NCI-H128 (cell line): ENCODE measurements around the gene USP21.

Experiments
- DNase-seq: peaks from one replicate; lab custom pipeline; 2025; ENCODE audit not compliant: unreplicated experiment; lab: John Stamatoyannopoulos, UW

USP21 gene

GRCh38 chr1:161133220-161133740 is 26.0 kb upstream of the USP21 start:
- no peak for DNase-seq

- no peak for DNase-seq
These were observed 21.4 kb upstream of the USP21 start for GRCh38 chr1:161137881-161138280.

- DNase-seq: no peak
These were observed 20.9 kb upstream of the USP21 start for GRCh38 chr1:161138431-161138830.

GRCh38 chr1:161139766-161140165 is 19.5 kb upstream of the USP21 start:
- DNase-seq: peak; percentile 12

- DNase-seq: no peak
These were observed 18.4 kb upstream of the USP21 start for GRCh38 chr1:161140755-161141400.

- DNase-seq: no peak
These were observed 13.5 kb upstream of the USP21 start for GRCh38 chr1:161145832-161146231.

- no peak for DNase-seq
These were observed 6.1 kb upstream of the USP21 start for GRCh38 chr1:161153176-161153575.

DNA sequence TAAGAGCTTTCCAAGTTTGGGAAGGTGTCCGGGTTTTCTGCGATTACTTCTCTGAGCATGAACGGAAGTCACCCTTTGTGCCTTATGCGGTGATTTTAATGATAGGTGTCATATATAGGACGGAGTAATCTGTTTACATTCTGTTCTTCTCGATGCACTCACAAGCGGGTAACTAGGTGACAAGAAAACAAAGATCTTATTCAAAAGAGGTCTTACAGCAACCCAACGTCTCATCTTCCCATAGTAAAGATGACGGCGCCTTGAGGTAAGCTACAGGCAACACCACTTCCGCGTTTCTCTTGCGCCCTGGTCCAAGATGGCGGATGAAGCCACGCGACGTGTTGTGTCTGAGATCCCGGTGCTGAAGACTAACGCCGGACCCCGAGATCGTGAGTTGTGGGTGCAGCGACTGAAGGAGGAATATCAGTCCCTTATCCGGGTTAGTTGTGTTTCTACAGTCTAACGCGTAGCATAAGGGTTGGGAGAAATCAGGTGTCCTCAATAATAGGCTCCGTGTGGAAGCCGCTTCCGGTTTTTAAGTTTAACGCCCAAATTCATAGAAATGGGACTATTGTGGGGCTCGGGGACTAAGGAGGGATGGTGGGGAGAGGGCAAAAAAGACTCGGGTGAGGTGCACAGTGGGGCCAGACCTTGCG is 5.5 kb upstream of the USP21 start, which contains the start of gene UFC1:
Gene UFC1, plus strand, starts transcription at position 297 of the 656 bp plus-strand sequence. Its CDS starts 20 bp downstream, at position 317.
- peak; percentile 73 for DNase-seq

DNA sequence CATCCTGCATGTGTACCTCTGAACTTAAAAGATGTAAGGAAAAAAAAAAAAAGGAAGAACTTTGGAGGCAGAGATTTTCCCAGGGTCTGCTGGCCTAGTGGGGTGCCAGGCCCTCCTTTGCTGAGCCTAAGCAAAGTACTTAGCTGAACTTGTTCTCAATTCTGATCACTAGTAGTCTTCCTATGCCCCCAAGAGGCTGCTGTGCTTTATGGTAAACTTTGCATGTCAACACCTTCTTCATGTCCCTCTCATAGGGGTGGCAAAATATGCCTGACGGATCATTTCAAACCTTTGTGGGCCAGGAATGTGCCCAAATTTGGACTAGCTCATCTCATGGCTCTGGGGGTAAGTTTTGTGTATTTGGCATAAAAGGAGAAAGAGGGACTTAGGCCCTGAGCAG is 1.4 kb upstream of the USP21 start:
- DNase-seq: no peak

- no peak for DNase-seq
These were observed 837 bp upstream of the USP21 start for GRCh38 chr1:161158316-161159010.

DNA sequence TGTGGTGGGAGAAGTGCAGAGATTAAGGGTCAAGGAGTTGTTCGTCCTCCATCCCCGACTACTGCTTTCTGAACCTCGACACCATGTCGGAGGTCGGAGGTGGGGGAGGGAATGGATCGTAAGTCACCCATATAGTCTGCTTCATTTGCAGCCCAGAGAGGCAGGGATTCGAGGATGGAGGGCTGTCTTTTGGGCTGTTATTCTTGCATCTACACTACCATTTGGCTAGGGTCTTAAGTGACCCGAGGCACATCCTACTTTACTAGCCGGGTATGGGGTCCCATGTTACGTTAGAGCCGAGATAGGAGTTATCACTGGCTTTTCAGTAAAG is 578 bp downstream of the USP21 start:
- DNase-seq: no peak

DNA sequence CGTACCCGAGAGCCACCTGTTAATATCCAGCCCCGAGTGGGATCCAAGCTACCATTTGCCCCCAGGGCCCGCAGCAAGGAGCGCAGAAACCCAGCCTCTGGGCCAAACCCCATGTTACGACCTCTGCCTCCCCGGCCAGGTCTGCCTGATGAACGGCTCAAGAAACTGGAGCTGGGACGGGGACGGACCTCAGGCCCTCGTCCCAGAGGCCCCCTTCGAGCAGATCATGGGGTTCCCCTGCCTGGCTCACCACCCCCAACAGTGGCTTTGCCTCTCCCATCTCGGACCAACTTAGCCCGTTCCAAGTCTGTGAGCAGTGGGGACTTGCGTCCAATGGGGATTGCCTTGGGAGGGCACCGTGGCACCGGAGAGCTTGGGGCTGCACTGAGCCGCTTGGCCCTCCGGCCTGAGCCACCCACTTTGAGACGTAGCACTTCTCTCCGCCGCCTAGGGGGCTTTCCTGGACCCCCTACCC is 1.4 kb downstream of the USP21 start:
- DNase-seq: no peak

DNA sequence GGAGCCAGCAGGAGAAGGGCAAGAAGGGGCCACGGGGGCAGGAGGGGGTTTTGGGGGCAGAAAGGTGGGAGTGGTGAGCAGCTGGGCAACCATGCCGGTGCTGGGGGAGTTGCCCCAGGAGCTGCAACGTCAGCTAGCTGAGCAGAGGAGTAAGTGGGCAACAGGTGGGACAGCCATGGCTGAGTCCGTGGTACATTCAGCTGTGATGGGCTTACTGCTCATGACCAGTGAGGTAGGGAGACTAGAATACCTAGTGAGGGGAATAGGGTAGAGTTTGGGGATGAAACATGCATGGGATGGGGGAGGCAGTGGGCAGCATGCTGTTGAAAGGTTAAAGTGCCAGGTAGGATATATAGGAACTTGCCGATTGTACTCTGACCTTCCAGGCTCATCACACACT is 2.4 kb downstream of the USP21 start:
- DNase-seq: no peak

- DNase-seq: no peak
These were observed 2.8 kb downstream of the USP21 start for GRCh38 chr1:161162052-161162451.

- no peak for DNase-seq
These were observed 3.5 kb downstream of the USP21 start for GRCh38 chr1:161162806-161163205.

GRCh38 chr1:161163793-161164192 is 4.5 kb downstream of the USP21 start:
- DNase-seq: no peak

GRCh38 chr1:161164901-161165610 is 5.8 kb downstream of the USP21 start:
- no peak for DNase-seq

DNA sequence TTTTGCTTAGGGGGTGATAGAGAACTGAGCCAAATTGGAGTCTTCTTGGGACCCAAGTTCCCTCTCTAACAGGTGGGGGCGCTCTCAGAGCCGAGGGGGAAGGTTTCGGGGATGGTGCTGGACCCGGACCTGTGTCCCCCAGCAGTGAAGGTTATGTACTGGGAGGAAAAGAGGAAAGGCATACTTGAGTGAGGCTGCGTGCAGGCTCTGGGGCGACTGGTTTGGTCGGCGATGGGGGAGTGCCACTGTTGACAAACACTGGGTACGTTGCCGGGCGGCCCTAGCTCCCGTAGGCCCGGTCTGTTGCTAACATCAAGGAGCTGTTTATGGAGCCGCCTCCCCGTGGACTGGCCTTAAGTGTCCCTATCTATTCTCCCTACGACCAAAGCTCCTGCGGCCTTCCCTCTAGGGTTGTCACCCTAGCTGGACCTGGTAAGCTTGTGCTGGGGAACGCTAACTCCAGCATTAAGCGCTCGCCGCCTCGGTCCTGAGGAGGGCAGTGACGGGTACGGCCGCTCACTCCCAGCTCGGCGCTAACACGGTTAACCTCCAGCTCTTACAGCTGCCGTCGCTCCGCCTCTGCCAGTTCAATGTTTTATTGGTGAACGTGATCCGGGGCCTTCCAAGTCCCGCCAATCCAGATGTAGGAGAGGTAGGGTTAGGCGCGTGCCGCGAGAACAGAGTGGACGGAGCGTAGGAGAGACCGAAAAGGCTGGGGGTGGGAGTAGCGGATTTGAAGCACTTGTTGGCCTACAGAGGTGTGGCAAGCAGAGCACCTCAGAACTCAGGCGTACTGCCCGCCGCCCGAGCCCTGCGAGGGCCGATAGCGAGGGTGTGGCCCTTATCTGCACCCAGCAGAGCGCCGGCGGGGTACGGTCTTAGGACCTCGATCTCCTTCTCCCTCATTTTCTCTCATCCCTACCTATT is 6.7 kb downstream of the USP21 start, which contains the start of gene PPOX:
Gene PPOX, plus strand, starts transcription at position 685 of the 927 bp plus-strand sequence. CDS start 422 bp downstream, outside the sequence.
- peak; percentile 94 for DNase-seq

DNA sequence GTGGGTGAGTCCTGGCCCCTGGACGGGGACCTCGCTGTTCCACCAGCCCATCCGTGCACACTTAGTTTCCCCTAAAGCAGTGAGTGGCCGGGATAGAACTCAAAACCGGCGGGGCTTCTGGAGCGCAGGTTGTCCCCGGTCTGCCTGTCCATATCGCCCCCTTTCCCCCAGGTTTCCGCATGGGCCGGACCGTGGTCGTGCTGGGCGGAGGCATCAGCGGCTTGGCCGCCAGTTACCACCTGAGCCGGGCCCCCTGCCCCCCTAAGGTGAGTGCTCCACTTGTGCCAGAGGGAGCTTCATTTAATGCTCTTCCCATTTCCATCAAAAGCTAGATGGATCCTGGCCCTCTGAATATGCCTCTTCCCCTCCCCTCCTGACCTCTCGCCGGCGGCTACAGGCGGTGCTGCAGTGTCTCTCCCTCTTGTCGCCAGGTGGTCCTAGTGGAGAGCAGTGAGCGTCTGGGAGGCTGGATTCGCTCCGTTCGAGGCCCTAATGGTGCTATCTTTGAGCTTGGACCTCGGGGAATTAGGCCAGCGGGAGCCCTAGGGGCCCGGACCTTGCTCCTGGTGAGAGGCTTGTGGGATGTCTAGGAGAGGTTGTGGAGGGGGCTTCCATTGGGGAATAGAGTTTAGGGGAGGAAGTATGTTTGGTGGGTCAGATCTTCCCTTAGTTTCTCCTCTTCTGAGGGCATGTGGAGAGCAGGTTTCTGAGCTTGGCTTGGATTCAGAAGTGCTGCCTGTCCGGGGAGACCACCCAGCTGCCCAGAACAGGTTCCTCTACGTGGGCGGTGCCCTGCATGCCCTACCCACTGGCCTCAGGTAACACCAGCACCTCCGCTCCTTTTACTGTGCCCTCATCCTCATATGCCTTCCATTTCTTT is 7.6 kb downstream of the USP21 start:
- no peak for DNase-seq
